Progenitor cell of endocrine pancreas (in vitro differentiated cells): ENCODE measurements around the gene NGLY1. TPM values are rescaled to one million over a fixed set of nuclear protein-coding genes. Genes with fewer than 3 reads are reported as not detected.

Source experiments
- DNase-seq: peaks from one replicate; pipeline ENCODE4 v3.0.0; 2021; ENCODE audit warnings: low spot score; ENCODE audit not compliant: unreplicated experiment
- H3K27ac Mint-ChIP-seq: 2 replicates; pipeline ENCODE4 v1.8.0; 2021; ENCODE audit warnings: mild to moderate bottlenecking, moderate library complexity, mixed read lengths
- H3K27me3 Mint-ChIP-seq: 2 replicates; pipeline ENCODE4 v1.8.0; 2021; ENCODE audit warnings: mixed read lengths
- H3K36me3 Mint-ChIP-seq: 2 replicates; pipeline ENCODE4 v1.8.0; 2022; ENCODE audit warnings: mixed read lengths; ENCODE audit not compliant: insufficient read depth
- H3K4me1 Mint-ChIP-seq: 2 replicates; pipeline ENCODE4 v1.8.0; 2021; ENCODE audit warnings: low read depth, mixed read lengths
- H3K4me3 Mint-ChIP-seq: 2 replicates; pipeline ENCODE4 v1.8.0; 2021; ENCODE audit warnings: low read depth, mild to moderate bottlenecking, moderate library complexity, mixed read lengths
- H3K9me3 Mint-ChIP-seq: 2 replicates; pipeline ENCODE4 v1.8.0; 2021; ENCODE audit warnings: low read depth, mixed read lengths
- total RNA-seq: library from RNA; stranded (reverse); gene quantifications from 2 replicates; pipeline ENCODE4 v1.2.1, GENCODE V29; 2021
- TF ChIP-seq, protein P1 (sequence below): fragments of 200-600 bp; sonication (generic); IDR thresholded peaks from one replicate; pipeline ENCODE4 v1.5.0; 2021; ENCODE audit warnings: antibody characterized with exemption, mild to moderate bottlenecking; ENCODE audit not compliant: unreplicated experiment

Gene NGLY1
- total RNA-seq, 1 donor from 2014 or later, result 44.5 TPM

DNA sequence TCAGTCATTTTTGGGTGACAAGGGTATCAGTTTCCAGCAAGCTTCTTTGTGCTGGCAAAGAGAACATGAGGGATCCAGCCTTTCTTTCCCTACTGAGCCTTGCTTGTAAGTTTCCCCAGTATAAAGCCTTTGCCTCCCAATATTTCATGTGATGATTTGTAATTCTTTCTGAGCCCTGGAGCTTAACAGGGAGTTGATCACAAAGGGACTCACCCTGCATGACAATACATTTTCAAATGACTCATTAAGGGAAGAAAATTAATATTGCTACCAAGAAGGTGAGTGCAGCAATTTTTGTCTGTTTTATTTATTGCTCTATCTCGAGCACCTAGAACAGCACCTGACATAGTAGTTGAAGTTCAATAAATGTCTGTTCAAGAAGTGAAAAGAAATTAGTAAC, 34.4 kb upstream of the NGLY1 start:
- DNase-seq, result no peak
- Mint-ChIP-seq H3K9me3 (no peaks in the 10 kb centered on the region), H3K27ac (no peak overlapping the region), H3K36me3 (no peaks in the 10 kb centered on the region), H3K4me1 (no peaks in the 10 kb centered on the region), H3K4me3 (no peak overlapping the region), H3K27me3 (no peaks in the 10 kb centered on the region)
- TF ChIP-seq, protein P1, sequence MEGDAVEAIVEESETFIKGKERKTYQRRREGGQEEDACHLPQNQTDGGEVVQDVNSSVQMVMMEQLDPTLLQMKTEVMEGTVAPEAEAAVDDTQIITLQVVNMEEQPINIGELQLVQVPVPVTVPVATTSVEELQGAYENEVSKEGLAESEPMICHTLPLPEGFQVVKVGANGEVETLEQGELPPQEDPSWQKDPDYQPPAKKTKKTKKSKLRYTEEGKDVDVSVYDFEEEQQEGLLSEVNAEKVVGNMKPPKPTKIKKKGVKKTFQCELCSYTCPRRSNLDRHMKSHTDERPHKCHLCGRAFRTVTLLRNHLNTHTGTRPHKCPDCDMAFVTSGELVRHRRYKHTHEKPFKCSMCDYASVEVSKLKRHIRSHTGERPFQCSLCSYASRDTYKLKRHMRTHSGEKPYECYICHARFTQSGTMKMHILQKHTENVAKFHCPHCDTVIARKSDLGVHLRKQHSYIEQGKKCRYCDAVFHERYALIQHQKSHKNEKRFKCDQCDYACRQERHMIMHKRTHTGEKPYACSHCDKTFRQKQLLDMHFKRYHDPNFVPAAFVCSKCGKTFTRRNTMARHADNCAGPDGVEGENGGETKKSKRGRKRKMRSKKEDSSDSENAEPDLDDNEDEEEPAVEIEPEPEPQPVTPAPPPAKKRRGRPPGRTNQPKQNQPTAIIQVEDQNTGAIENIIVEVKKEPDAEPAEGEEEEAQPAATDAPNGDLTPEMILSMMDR, result no peak

DNA sequence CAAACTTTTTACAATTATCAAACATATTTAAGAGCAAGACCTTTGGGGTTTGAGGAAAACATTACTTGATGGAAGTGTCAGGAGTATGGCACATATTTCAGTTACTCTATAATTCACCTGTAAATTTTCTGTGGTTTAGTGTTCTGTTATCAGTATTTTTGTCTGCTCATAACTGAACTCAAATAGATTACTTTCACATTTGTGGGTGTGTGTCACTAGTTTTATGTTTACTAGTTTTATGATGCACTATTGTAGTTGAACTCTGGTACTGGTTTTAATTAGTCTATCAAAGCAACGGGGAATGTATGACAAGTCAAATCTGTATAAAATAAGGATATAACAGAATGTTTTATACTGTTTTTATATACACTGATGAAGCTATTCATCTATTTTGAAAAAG, 33.9 kb upstream of the NGLY1 start:
- Mint-ChIP-seq H3K27me3 (no peaks in the 10 kb centered on the region), H3K4me1 (no peaks in the 10 kb centered on the region), H3K9me3 (no peaks in the 10 kb centered on the region), H3K27ac (no peak overlapping the region), H3K36me3 (no peaks in the 10 kb centered on the region), H3K4me3 (no peak overlapping the region)
- no peak for DNase-seq
- TF ChIP-seq, protein P1, result no peak

DNA sequence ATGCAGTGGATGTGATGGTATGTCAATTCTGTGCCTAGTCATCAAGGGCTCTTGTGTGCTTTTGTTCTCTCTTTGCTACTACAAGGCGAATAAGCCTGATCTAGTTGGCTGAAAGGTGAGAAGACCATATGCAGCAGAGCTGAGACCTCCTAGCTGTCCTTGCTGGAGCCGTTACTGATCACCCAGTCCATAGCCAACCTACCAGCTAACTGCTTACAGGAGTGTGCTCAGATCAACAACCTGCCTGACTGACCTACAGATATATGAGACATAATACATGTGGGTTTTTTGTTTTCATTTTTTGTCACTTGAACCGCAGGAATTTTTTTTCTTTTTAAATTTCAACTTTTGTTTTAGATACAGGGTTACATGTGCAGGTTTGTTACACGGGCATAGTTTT, 29.4 kb upstream of the NGLY1 start:
- Mint-ChIP-seq H3K4me3 (no peak overlapping the region), H3K4me1 (peaks cover 6% of the 10 kb centered on the region), H3K9me3 (no peaks in the 10 kb centered on the region), H3K27ac (no peak overlapping the region), H3K27me3 (no peaks in the 10 kb centered on the region), H3K36me3 (no peaks in the 10 kb centered on the region)
- DNase-seq, result no peak
- TF ChIP-seq, protein P1, result no peak

DNA sequence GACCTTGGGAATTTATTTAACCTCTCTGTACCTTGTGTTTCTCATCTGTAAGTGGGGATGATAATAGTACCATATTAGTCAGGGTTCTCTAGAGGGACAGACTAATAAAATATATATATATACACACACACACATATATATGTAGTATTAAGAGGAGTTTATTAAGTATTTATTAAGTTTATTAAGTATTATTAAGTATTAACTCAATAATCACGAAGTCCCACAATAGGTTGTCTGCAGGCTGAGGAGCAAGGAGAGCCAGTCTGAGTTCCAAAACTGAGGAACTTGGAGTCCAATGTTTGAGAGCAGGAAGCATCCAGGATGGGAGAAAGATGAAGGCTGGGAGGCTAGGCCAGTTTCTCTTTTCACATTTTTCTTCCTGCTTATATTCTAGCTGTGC, 21.4 kb upstream of the NGLY1 start:
- no peaks in the 10 kb centered on the region for H3K27me3 Mint-ChIP-seq
- no peak overlapping the region for H3K27ac Mint-ChIP-seq
- no peaks in the 10 kb centered on the region for H3K9me3 Mint-ChIP-seq
- no peaks in the 10 kb centered on the region for H3K4me1 Mint-ChIP-seq
- DNase-seq, result no peak
- no peaks in the 10 kb centered on the region for H3K36me3 Mint-ChIP-seq
- TF ChIP-seq, protein P1, result no peak
- H3K4me3 Mint-ChIP-seq, result no peak overlapping the region

DNA sequence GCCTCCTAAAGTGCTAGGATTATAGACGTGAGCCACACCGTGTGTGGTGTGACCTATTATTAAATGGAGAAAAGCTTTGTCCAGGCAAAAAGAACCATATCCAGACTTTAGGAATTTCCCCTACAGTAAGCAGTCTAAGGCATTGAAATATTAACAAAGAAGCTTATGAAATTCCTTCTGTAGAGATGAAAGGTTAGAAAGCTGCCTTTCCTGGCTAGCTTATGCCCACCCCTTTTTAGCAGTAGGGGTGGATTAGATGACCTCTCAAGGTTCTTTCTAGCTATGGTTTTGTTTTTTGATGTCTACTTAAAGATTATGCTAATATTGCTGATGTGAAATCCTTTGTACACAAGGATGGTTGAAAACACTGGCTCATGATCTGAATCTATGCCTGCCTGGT, 20.6 kb upstream of the NGLY1 start:
- H3K4me3 Mint-ChIP-seq, result no peak overlapping the region
- no peak overlapping the region for H3K27ac Mint-ChIP-seq
- TF ChIP-seq, protein P1, result no peak
- no peaks in the 10 kb centered on the region for H3K4me1 Mint-ChIP-seq
- H3K36me3 Mint-ChIP-seq, result no peaks in the 10 kb centered on the region
- H3K27me3 Mint-ChIP-seq, result no peaks in the 10 kb centered on the region
- no peaks in the 10 kb centered on the region for H3K9me3 Mint-ChIP-seq
- no peak for DNase-seq
